ENCODE measurements around the gene FURIN. TPM values are rescaled to one million over a fixed set of nuclear protein-coding genes. Genes with fewer than 3 reads are reported as not detected.
"Not testable (repeated sequence)": the region's sequence is repeated elsewhere in the genome, so short reads cannot be mapped to it uniquely, and the experiment has no call there.

The FURIN gene
- polyA plus RNA-seq, 3 donors, result 6.5 to 47.3 (median 14.3) TPM

GRCh38 chr15:90845201-90845949 lies 23.0 kb upstream of the FURIN start:
- peak; percentile 91 to 97 (median 95) for DNase-seq
- 19% methylated on average over 6 of the region's 9 CpGs for WGBS (ENCODE audit: insufficient coverage)
- H3K27ac Mint-ChIP-seq, result peak overlapping the region; percentile 93 to 98 (median 96)

GRCh38 chr15:90849424-90849823 lies 19.0 kb upstream of the FURIN start:
- H2AFZ ChIP-seq (ENCODE audit: insufficient read depth, low read depth, low read length, poor library complexity, severe bottlenecking); H3K4me3 ChIP-seq (replicated peaks in 1 of 3; ENCODE audit: low read depth in 2 of 3, low read length in 3 of 3); H3K9me3 ChIP-seq (replicated peaks in 1 of 2; ENCODE audit: control insufficient read depth in 1 of 2, insufficient read depth in 1 of 2, low read length in 2 of 2); H3K4me3 Mint-ChIP-seq; H4K20me1 ChIP-seq (ENCODE audit: insufficient read depth, low read length); H3K4me2 ChIP-seq (replicated peaks; ENCODE audit: extremely low read depth, low read length, poor library complexity, severe bottlenecking); DNase-seq; H3K27me3 ChIP-seq (ENCODE audit: control insufficient read depth in 2 of 2, insufficient read depth in 2 of 2, low read length in 2 of 2); H3K9me3 Mint-ChIP-seq; H3K27ac ChIP-seq (ENCODE audit: low read depth in 1 of 2, low read length in 2 of 2); intact Hi-C loops (cut with micrococcal nuclease); H3K9ac ChIP-seq (ENCODE audit: insufficient read depth, low read length, poor library complexity, severe bottlenecking); H3K27me3 Mint-ChIP-seq (ENCODE audit: low read depth in 3 of 3): not testable (repeated sequence)
- no CpG with 5 or more reads among the region's 1 CpG for WGBS (ENCODE audit: insufficient coverage)
- Histone ChIP-seq H3K4me1 (ENCODE audit: control insufficient read depth in 1 of 2, insufficient read depth in 2 of 2, low read length in 2 of 2) (peaks cover 41 to 52% of the 10 kb centered on the region in 2 donors), H3K79me2 (ENCODE audit: insufficient read depth, low read length) (peaks cover 14% of the 10 kb centered on the region), H3K36me3 (replicated peaks in 1 of 2; ENCODE audit: control insufficient read depth in 1 of 2, insufficient read depth in 2 of 2, low read length in 2 of 2) (peaks cover 5 to 12% of the 10 kb centered on the region in 2 donors)
- Mint-ChIP-seq H3K36me3 (peaks cover 33 to 56% of the 10 kb centered on the region in 2 donors), H3K27ac (peak overlapping the region in 1 of 7 donors; percentile 35), H3K4me1 (peaks cover 44% of the 10 kb centered on the region)

More at GRCh38 chr15:90845201-90845949, 23.0 kb upstream of the FURIN start:
- Histone ChIP-seq H3K4me2 (replicated peaks; ENCODE audit: extremely low read depth, low read length, poor library complexity, severe bottlenecking) (peak overlapping the region; percentile 21), H2AFZ (ENCODE audit: insufficient read depth, low read depth, low read length, poor library complexity, severe bottlenecking) (peak overlapping the region; percentile 41), H3K4me3 (replicated peaks in 1 of 3; ENCODE audit: low read depth in 2 of 3, low read length in 3 of 3) (peak overlapping the region in 1 of 3 experiments; percentile 31), H3K27me3 (ENCODE audit: control insufficient read depth in 2 of 2, insufficient read depth in 2 of 2, low read length in 2 of 2) (no peaks in the 10 kb centered on the region), H3K36me3 (replicated peaks in 1 of 2; ENCODE audit: control insufficient read depth in 1 of 2, insufficient read depth in 2 of 2, low read length in 2 of 2) (peaks cover 0 to 9% of the 10 kb centered on the region in 2 donors), H3K9ac (ENCODE audit: insufficient read depth, low read length, poor library complexity, severe bottlenecking) (peak overlapping the region; percentile 55), H3K79me2 (ENCODE audit: insufficient read depth, low read length) (peaks cover 47% of the 10 kb centered on the region), H3K27ac (ENCODE audit: low read depth in 1 of 2, low read length in 2 of 2) (peak overlapping the region; percentile 84 to 97), H3K9me3 (replicated peaks in 1 of 2; ENCODE audit: control insufficient read depth in 1 of 2, insufficient read depth in 1 of 2, low read length in 2 of 2) (no peaks in the 10 kb centered on the region), H3K4me1 (ENCODE audit: control insufficient read depth in 1 of 2, insufficient read depth in 2 of 2, low read length in 2 of 2) (peaks cover 36 to 47% of the 10 kb centered on the region in 2 donors), H4K20me1 (ENCODE audit: insufficient read depth, low read length) (no peaks in the 10 kb centered on the region)
- no peak for TF ChIP-seq CTCF (IDR thresholded peaks at IDR 0.05)
- H3K36me3 Mint-ChIP-seq, result peaks cover 26 to 66% of the 10 kb centered on the region in 2 donors
- intact Hi-C loops (cut with micrococcal nuclease), result no loop called here
- peaks cover 0 to 3% (median 0%) of the 10 kb centered on the region in 7 donors for H3K9me3 Mint-ChIP-seq
- H3K4me3 Mint-ChIP-seq, result peak overlapping the region in 1 of 2 donors; percentile 51
- peaks cover 41% of the 10 kb centered on the region for H3K4me1 Mint-ChIP-seq
- peaks cover 0 to 3% (median 3%) of the 10 kb centered on the region in 3 donors for H3K27me3 Mint-ChIP-seq (ENCODE audit: low read depth in 3 of 3)
